HTERT RPE-1 (cell line): ENCODE data around the gene CFAP65.

Experiments used
- in situ Hi-C: fragments of 300-500 bp; cut with MboI; formaldehyde crosslinking; loops from 4 replicates; pipeline ENCODE4 v1.14.3; 2020; ENCODE audit warnings: low sequenced_read_pairs

CFAP65 gene

GRCh38 chr2:219017201-219017931 is 23.9 kb downstream of the CFAP65 start:
- in situ Hi-C loops = no loop called here

GRCh38 chr2:219016721-219017120 is 24.6 kb downstream of the CFAP65 start:
- in situ Hi-C loops = no loop called here

GRCh38 chr2:219010873-219011272 is 30.4 kb downstream of the CFAP65 start:
- in situ Hi-C loops = no loop called here

- in situ Hi-C loops = no loop called here
Measured at GRCh38 chr2:219010162-219010756, 31.1 kb downstream of the CFAP65 start.

- in situ Hi-C loops = no loop called here
Measured at GRCh38 chr2:219009294-219009693, 32.0 kb downstream of the CFAP65 start.

- in situ Hi-C loops = no loop called here
Measured at GRCh38 chr2:219003979-219004378, 37.3 kb downstream of the CFAP65 start.

- in situ Hi-C loops = no loop called here
Measured at GRCh38 chr2:219003267-219003634, 38.1 kb downstream of the CFAP65 start.

- in situ Hi-C loops = no loop called here
Measured at GRCh38 chr2:219002395-219003266, 38.7 kb downstream of the CFAP65 start.

- in situ Hi-C loops = no loop called here
Measured at GRCh38 chr2:219001577-219002394, 39.5 kb downstream of the CFAP65 start.

- in situ Hi-C loops = no loop called here
Measured at GRCh38 chr2:219001100-219001576, 40.2 kb downstream of the CFAP65 start.

GRCh38 chr2:219000569-219000960 is 40.8 kb downstream of the CFAP65 start:
- in situ Hi-C loops = no loop called here

GRCh38 chr2:218999881-219000568 is 41.3 kb downstream of the CFAP65 start:
- in situ Hi-C loops = no loop called here

- in situ Hi-C loops = no loop called here
Measured at GRCh38 chr2:218999021-218999880, 42.1 kb downstream of the CFAP65 start.

GRCh38 chr2:218998414-218999002 is 42.8 kb downstream of the CFAP65 start:
- in situ Hi-C loops = no loop called here

GRCh38 chr2:218997731-218998130 is 43.6 kb downstream of the CFAP65 start:
- in situ Hi-C loops = no loop called here

GRCh38 chr2:218996937-218997336 is 44.4 kb downstream of the CFAP65 start:
- in situ Hi-C loops = no loop called here

- in situ Hi-C loops = no loop called here
Measured at GRCh38 chr2:218995972-218996711, 45.2 kb downstream of the CFAP65 start.

GRCh38 chr2:218995561-218995960 is 45.8 kb downstream of the CFAP65 start:
- in situ Hi-C loops = no loop called here
